ENCODE results near the gene POGLUT2. TPM values are rescaled to one million over a fixed set of nuclear protein-coding genes. Genes with fewer than 3 reads are reported as not detected.
"Not testable (repeated sequence)": the region's sequence is repeated elsewhere in the genome, so short reads cannot be mapped to it uniquely, and the experiment has no call there.

The POGLUT2 gene
- total RNA-seq, 1 donor from 2014 or later: 3.5 TPM

- DNase-seq: no peak
- no peak for ATAC-seq
- intact Hi-C loops (cut with micrococcal nuclease): no loop called here
Measured at GRCh38 chr13:102814025-102814607, 15.3 kb upstream of the POGLUT2 start.

GRCh38 chr13:102812611-102813287, 14.0 kb upstream of the POGLUT2 start:
- ATAC-seq (no peak), DNase-seq (no peak)
- intact Hi-C loops (cut with micrococcal nuclease): no loop called here

GRCh38 chr13:102807699-102808098, 8.9 kb upstream of the POGLUT2 start:
- intact Hi-C loops (cut with micrococcal nuclease): no loop called here
- DNase-seq (no peak), ATAC-seq (no peak)

- ATAC-seq: no peak
- intact Hi-C loops (cut with micrococcal nuclease): no loop called here
- no peak for DNase-seq
Measured at GRCh38 chr13:102805680-102806079, 6.9 kb upstream of the POGLUT2 start.

DNA sequence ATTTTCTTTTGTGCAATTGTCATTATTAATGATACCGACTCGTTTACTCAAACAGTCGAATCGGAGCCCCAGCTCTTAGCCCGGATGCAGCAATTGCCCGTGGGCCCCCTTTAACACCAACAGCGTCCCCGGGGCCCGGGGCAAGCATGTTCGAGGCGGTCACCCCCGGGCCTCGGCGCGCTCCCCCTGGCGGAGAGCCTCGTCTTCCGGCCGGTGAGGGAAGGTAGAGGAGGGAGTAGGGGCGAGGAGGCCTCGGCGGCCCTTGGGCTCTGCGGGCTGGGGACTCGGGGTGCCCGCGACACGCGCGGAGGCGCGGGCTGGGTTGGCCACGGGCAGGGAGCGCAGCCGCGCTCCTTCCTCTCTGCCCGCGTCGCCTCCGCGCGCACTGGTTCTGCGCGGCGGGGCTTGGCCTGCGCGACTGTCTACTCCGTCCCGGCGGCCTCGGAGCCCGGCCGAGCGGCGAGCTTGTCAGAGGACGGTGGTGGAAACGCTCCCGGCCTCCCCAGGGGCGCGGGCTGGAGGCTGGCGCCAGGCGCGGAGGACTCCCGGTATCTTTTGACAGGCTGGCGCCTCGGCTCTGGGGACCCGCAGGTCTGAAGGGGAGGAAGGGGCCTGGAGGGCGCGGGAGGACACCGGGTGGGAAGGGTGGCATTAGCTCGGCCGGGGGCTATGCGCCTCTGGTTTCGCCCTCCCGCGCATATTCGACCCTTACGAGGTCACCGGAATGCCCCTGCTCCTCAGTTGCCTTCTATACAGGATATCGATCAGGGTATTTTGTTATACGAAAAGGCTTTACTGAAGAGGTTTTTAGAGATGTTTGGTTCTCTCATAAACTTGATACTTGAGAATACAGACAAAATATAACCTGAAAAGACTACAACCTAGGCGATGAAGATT, 1.6 kb upstream of the POGLUT2 start:
- ATAC-seq (peak; percentile 89), DNase-seq (peak; percentile 93)
- intact Hi-C loops (cut with micrococcal nuclease): no loop called here

GRCh38 chr13:102799426-102800144, 809 bp upstream of the POGLUT2 start:
- intact Hi-C loops (cut with micrococcal nuclease): no loop called here
- ATAC-seq (peak; percentile 50), DNase-seq (peak; percentile 63)

GRCh38 chr13:102793611-102794355, 5.0 kb downstream of the POGLUT2 start:
- DNase-seq: no peak
- ATAC-seq: no peak
- intact Hi-C loops (cut with micrococcal nuclease): no loop called here

DNA sequence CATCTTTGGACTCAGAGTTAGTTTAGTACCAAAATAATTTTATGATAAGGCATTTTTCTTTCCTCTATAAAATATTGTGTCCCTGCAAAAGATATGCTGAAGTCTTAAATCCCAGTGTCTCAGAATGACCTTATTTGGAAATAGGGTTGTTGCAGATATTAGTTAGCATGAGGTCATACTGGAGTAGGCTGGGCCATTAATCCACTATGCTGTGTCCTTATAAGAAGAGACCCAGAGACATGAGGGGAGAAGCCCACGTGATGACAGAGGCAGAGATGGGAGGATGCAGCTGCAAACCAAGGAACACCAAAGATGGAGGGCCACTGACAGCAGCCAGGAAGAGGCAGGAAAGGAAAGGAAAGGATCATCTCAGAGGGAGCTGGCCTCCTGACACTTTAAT, 6.4 kb downstream of the POGLUT2 start:
- DNase-seq: no peak
- intact Hi-C loops (cut with micrococcal nuclease): no loop called here
- ATAC-seq: no peak

DNA sequence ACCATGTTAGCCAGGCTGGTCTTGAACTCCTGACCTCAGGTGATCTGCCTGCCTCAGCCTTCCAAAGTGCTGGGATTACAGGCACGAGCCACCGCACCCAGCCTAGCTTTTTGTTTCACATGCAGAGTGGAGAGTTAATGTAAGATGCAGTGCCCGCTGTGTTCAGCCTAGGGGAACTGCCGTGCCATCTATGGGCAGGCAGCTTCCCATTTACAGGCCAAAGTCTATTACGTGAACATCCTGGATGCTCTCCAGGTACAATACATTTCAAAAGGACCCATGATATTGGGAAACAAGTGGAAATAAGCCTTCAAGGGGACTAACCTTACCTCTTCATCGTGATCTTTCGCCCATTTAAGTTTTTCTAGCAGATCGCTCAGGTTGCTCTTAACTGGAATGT, 10.1 kb downstream of the POGLUT2 start:
- no peak for DNase-seq
- intact Hi-C loops (cut with micrococcal nuclease): no loop called here
- ATAC-seq: no peak

GRCh38 chr13:102784483-102784882, 14.3 kb downstream of the POGLUT2 start:
- no peak for DNase-seq
- ATAC-seq: peak; percentile 97
- intact Hi-C loops (cut with micrococcal nuclease): no loop called here

GRCh38 chr13:102781591-102781990, 17.2 kb downstream of the POGLUT2 start:
- DNase-seq (no peak), ATAC-seq (no peak)
- intact Hi-C loops (cut with micrococcal nuclease): no loop called here

DNA sequence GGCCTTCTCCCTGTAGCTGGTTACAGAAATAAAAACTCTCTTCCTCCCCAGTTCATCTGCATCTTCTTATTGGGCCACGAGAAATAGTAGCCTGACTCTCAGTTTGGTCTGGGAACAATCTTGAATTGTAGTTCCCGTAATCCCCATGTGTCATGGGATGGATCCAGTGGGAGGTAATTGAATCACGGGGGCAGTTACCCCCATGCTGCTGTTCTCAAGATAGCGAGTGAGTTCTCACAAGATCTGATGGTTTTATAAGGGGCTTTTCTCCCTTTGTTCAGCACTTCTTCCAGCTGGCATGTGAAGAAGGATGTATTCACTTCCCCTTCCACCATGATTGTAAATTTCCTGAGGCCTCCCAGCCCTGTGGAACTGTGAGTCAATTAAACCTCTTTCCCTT, 18.1 kb downstream of the POGLUT2 start:
- ATAC-seq; DNase-seq; intact Hi-C loops (cut with micrococcal nuclease): not testable (repeated sequence)

DNA sequence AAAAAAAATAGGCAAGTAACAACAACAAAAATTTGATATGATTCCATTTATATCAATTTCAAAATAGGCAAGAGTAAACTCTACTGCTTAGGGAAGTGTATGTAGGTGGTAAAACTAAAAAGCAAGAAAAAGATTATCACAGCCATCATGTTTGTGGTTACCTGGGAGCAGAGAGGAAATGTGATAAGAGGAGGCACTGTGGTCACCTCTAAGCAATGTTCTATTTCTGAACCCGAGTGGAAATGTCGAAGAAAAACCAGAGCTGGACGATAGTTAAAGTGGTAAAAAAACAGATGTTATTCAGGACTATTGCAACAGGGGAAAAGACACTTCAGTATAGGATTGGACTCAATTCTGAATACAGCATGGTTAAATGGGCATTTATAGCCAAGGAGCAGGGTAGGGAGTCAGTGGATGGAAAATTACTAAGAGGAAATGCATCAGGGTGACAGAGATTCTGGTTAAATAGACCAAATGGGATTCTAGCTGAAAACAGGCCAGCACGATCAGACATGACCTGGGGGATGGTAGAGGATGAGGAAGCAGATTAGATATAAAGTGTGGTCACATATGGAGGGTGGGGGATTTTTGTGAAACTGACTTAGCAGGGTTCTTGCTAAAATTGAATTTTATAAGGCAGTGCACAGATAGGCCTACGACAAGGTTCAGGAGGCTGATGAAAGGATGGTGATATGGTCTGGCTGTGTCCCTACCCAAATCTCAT, 19.2 kb downstream of the POGLUT2 start:
- ATAC-seq: no peak
- intact Hi-C loops (cut with micrococcal nuclease): no loop called here
- DNase-seq: no peak

DNA sequence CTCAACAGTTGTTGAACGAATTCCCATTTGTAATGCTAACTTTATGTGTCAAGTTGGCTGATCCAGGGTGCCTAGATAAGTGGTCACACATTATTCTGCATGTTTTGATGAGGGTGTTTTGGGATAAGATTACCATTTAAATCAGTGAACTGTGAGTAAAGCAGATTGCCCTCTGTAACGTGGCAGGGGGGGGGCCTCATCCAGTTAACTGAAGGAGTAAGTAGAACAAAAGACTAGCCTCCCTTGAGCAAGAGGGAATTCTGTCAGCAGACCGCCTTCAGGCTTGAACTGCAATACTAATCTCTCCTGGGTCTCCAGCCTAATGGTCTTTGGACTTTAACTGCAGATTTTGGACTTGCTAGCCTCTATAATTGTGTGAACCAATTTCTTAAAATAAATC, 21.0 kb downstream of the POGLUT2 start:
- intact Hi-C loops (cut with micrococcal nuclease): no loop called here
- no peak for ATAC-seq
- no peak for DNase-seq

DNA sequence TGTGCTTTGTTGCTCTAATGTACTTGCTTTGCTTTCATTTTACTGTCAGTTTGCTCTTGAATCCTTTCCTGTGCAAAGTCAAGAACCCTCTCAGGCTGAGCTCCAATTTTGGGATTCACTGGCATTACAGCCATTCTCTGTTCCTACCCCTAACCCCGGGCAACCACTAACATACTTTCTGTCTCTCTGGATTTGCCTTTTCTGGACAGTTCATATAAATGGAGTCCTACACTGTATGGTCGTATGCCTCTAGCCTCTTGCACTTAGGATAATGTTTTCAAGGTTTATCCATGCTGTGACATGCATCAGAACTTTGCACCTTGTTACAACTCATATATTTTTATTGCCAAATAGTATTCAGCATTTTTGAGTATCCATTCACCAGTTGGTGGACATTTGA, 22.5 kb downstream of the POGLUT2 start:
- intact Hi-C loops (cut with micrococcal nuclease): no loop called here
- no peak for DNase-seq
- ATAC-seq: no peak

DNA sequence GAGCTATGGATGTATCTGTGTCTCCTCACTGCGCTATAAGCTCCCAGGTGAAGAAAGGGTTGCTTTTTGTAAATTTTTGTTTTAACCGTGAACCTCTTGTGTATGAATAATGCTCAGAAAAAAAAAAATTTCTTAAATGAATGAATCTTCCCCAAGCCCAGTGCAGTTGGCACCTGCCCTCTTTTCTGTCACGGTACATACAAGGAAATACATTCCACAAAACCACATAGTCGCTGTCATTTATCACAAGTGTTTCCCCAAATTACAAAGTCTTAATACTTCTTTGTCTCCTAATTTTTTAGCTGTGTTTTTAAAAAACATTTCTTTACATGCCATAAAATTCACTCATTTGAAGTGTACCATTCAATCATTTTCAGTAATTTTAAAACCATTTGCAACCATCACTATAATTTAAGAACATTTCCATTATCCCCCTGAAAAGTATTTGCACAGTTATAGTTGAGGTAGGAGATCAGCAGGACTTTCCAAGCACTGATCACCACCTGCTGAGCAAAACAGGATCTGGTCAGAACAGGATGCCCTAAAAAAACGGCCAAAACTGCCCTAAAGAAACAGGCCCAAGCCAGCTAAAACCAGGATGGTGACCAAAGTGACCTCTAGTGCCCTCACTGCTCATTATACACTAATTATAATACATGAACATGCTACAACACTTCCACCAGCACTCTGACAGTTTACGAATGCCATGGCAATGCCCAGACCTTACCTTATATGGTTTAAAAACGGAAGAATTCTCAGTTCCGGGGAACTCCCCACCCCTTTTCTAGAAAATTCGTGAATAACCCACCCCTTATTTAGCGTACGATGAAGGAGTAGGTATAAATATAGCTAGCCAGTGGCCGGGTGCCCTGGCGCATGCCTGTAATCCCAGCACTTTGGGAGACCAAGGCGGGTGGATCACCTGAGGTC, 23.9 kb downstream of the POGLUT2 start:
- ATAC-seq: no peak
- no peak for DNase-seq
- intact Hi-C loops (cut with micrococcal nuclease): no loop called here

DNA sequence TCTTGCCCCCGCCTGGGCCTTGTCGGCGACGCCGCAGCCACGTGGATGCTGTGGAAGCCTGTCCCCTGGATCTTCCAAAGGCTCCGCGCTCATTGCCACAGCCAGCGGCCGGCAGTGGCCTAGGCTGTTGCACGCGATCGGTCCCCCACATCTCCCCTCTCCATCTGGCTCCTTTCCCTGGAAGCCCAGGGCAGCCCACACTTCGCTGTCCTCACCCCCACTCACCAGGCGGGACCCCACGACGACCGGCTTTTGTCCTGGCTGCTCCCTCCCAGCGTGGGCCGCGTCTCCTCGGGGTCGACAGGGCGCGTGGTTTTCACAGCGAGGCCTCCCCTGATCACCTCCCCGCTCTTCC, 24.6 kb downstream of the POGLUT2 start:
- intact Hi-C loops (cut with micrococcal nuclease): no loop called here
- ATAC-seq (peak; percentile 11), DNase-seq (peak; percentile 38)
